H1 (cell line): ENCODE results near the gene NR5A1.

ENCODE experiments used
- CREB1 ChIP-seq: IDR thresholded peaks from 2 replicates; pipeline ENCODE4 v1.6.1; 2012; ENCODE audit warnings: inconsistent platforms
- EP300 ChIP-seq, 2 experiments: IDR thresholded peaks; 1 replicate in 1 of 2; 2 replicates in 1 of 2; pipeline ENCODE4 v1.6.1; 2011 to 2012; ENCODE audit warnings: low read depth in 2 of 2, low read length in 2 of 2, mild to moderate bottlenecking in 2 of 2, borderline replicate concordance in 1 of 2, inconsistent platforms in 1 of 2, moderate library complexity in 1 of 2
- POLR2A ChIP-seq, 2 experiments: IDR thresholded peaks; 1 replicate in 1 of 2; 2 replicates in 1 of 2; pipeline ENCODE4 v1.6.1; 2011; ENCODE audit warnings: low read depth in 2 of 2, low read length in 2 of 2, mild to moderate bottlenecking in 2 of 2; ENCODE audit errors: control extremely low read depth in 1 of 2
- RFX5 ChIP-seq: IDR thresholded peaks from 2 replicates; pipeline ENCODE4 v1.6.1; 2011; ENCODE audit warnings: low read depth, low read length, improper control_type of control experiment, borderline replicate concordance
- RXRA ChIP-seq: IDR thresholded peaks from 2 replicates; pipeline ENCODE4 v1.6.1; 2011; ENCODE audit warnings: low read depth, mild to moderate bottlenecking, low read length, moderate library complexity; ENCODE audit not compliant: insufficient read depth
- SIN3A ChIP-seq, 2 experiments: IDR thresholded peaks in 1 of 2; conservative IDR thresholded peaks in 1 of 2; 2 replicates each; pipeline ENCODE4 v1.6.1; 2011 to 2012; ENCODE audit warnings: low read length in 2 of 2, improper control_type of control experiment in 1 of 2, low read depth in 1 of 2, mild to moderate bottlenecking in 1 of 2
- TF ChIP-seq, protein P1 (sequence below), 3 experiments: IDR thresholded peaks; 1 replicate in 2 of 3; 2 replicates in 1 of 3; pipeline versions ENCODE4 v1.5.1 to v1.6.1; 2011; ENCODE audit warnings: low read length in 3 of 3, mild to moderate bottlenecking in 3 of 3, inconsistent platforms in 2 of 3, low read depth in 1 of 3, moderate library complexity in 1 of 3; ENCODE audit not compliant: insufficient read depth in 1 of 3; ENCODE audit errors: control extremely low read depth in 1 of 3

DNA sequence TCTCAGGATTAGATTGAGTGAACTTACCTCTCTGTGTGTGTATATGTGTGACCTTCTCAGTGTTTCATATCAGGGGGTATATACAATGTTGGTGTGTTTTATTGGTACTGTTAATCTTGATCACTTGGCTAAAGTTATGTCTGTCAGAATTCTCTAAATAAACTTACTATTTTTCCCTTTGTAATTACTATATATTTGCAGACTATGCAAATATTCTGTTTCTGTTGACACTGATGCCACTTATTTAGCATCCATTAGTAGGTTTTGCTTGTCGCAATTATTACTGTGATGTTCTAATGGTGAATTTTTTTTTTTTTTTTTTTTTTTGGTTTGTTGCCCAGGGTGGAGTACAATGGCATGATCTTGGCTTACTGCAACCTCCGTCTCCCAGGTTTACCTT, 42.9 kb upstream of the NR5A1 start:
- no peak for TF ChIP-seq RFX5
- no peak for TF ChIP-seq EP300 (IDR thresholded peaks at IDR 0.05; ENCODE audit: borderline replicate concordance in 1 of 2, low read depth in 2 of 2, low read length in 2 of 2)
- no peak for TF ChIP-seq RXRA
- TF ChIP-seq, protein P1, sequence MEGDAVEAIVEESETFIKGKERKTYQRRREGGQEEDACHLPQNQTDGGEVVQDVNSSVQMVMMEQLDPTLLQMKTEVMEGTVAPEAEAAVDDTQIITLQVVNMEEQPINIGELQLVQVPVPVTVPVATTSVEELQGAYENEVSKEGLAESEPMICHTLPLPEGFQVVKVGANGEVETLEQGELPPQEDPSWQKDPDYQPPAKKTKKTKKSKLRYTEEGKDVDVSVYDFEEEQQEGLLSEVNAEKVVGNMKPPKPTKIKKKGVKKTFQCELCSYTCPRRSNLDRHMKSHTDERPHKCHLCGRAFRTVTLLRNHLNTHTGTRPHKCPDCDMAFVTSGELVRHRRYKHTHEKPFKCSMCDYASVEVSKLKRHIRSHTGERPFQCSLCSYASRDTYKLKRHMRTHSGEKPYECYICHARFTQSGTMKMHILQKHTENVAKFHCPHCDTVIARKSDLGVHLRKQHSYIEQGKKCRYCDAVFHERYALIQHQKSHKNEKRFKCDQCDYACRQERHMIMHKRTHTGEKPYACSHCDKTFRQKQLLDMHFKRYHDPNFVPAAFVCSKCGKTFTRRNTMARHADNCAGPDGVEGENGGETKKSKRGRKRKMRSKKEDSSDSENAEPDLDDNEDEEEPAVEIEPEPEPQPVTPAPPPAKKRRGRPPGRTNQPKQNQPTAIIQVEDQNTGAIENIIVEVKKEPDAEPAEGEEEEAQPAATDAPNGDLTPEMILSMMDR (IDR thresholded peaks at IDR 0.05; ENCODE audit: control extremely low read depth in 1 of 3, insufficient read depth in 1 of 3, low read depth in 1 of 3, low read length in 3 of 3), result no peak
- no peak for TF ChIP-seq CREB1
- TF ChIP-seq SIN3A (conservative IDR thresholded peaks at IDR 0.05 in 1 of 2, IDR thresholded peaks at IDR 0.05 in 1 of 2; ENCODE audit: low read depth in 1 of 2, low read length in 2 of 2), result no peak
- no peak for TF ChIP-seq POLR2A (IDR thresholded peaks at IDR 0.05; ENCODE audit: control extremely low read depth in 1 of 2, low read depth in 2 of 2, low read length in 2 of 2)
